Hindlimb muscle (tissue), 1 donor: ENCODE data around the gene TMEM269. TPM values are rescaled to one million over a fixed set of nuclear protein-coding genes. Genes with fewer than 3 reads are reported as not detected.

Experiments used
- polyA plus RNA-seq: library from polyadenylated mRNA; unstranded; fragments of 120-200 nt; gene quantifications from one replicate; pipeline ENCODE4 v1.2.1, GENCODE V29; 2013; ENCODE audit not compliant: insufficient read length

The TMEM269 gene
- polyA plus RNA-seq, 1 donor = 0.79 TPM

Other genes with a start within 250 kb of the TMEM269 start
- gene PPIH, start 126.6 kb upstream of the TMEM269 start, polyA plus RNA-seq = 34.8 TPM
- gene YBX1, start 102.6 kb upstream of the TMEM269 start, polyA plus RNA-seq = 1,149 TPM
- gene CLDN19, start 44.8 kb upstream of the TMEM269 start, polyA plus RNA-seq = 0.31 TPM
- gene P3H1, start 18.0 kb upstream of the TMEM269 start, polyA plus RNA-seq = 55.1 TPM
- 10.1 TPM for gene C1orf50, start 17.7 kb upstream of the TMEM269 start, polyA plus RNA-seq
- gene ERMAP, start 32.1 kb downstream of the TMEM269 start, polyA plus RNA-seq = 8.2 TPM
- 48.6 TPM for gene SVBP, start 32.4 kb downstream of the TMEM269 start, polyA plus RNA-seq
- gene ZNF691, start 61.6 kb downstream of the TMEM269 start, polyA plus RNA-seq = 9.9 TPM
- 18.8 TPM for gene SLC2A1, start 173.9 kb downstream of the TMEM269 start, polyA plus RNA-seq